Measurements from ENCODE around the gene GOLGA7B. TPM values are rescaled to one million over a fixed set of nuclear protein-coding genes. Genes with fewer than 3 reads are reported as not detected.

Gene GOLGA7B
- total and polyA plus RNA-seq, 2 donors (not counting 3 experiments of a cell fraction or from before 2014, with no cell fraction given), result 0.03 TPM; not detected in 1

DNA sequence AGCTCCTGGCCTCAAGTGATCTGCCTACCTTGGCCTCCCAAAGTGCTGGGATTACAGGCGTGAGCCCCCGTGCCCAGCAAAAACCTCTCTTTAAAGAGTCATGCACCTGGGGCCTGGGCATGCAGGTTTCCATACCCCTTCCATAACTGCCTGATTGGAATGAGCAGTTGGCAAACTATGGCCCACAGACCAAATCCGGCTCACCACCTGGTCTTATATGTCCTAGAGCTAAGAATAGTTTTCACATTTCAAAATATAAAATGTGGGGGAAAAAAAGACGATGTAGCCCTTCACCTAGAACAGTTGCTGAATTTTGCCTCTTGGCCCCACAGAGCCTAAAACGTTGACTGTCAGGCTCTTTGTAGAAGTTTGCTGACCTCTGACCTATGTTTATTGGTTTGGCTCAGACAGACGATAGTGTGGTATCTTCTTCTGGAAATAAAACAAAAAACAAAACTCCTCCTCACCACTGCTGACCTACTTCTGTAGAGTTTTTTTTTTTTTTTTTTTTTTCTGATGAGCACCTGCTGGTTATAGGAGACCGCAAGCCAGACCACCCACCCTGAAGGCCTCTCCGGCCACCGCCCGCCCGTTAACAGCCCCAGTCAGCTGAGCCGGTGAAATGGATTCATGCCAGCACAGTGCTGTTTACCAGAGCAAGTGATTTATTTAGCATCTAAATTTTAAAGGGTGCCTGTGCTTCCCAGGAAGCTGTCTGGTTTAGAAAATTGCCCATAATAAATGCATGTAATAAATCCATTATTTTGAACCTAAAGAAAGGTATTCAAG is 44.4 kb upstream of the GOLGA7B start:
- H3K4me1 ChIP-seq (ENCODE audit: control insufficient read depth, extremely low read depth, insufficient read depth, low read length), result no peaks in the 10 kb centered on the region
- FAIRE-seq (no peak), DNase-seq (ENCODE audit: low read depth, low spot score) (no peak)
- H3K27ac ChIP-seq (ENCODE audit: insufficient read depth, low read depth, low read length), result no peak overlapping the region
- H2AFZ ChIP-seq (ENCODE audit: low read depth, low read length), result no peak overlapping the region
- ChIA-PET POLR2A (no interaction called here), CTCF (interaction anchor here (0.7 to 1.1 kb wide), 2 partner anchors 14 to 17 kb away, joined by 3 to 4 read pairs; no protein-coding TSS in a partner anchor)
- H3K9me1 ChIP-seq (replicated peaks; ENCODE audit: control insufficient read depth, extremely low read depth, insufficient read depth, low read length), result no peaks in the 10 kb centered on the region
- H3K4me3 ChIP-seq (replicated peaks in 1 of 3; ENCODE audit: insufficient read depth in 1 of 3, low read depth in 1 of 3, low read length in 3 of 3), result no peak overlapping the region
- no peak overlapping the region for H3K9ac ChIP-seq (replicated peaks; ENCODE audit: extremely low read depth, insufficient read depth, low read length)
- no peak for TF ChIP-seq FOS (IDR thresholded peaks at IDR 0.05; ENCODE audit: borderline replicate concordance, insufficient read depth, low read length)
- no peak for TF ChIP-seq EZH2 (IDR thresholded peaks at IDR 0.05; ENCODE audit: borderline replicate concordance, low read depth, low read length, severe bottlenecking)
- no peak for TF ChIP-seq MAX (IDR thresholded peaks at IDR 0.05; ENCODE audit: insufficient read depth, insufficient read length)
- TF ChIP-seq JUN (IDR thresholded peaks at IDR 0.05; ENCODE audit: borderline replicate concordance, insufficient read depth, insufficient read length, low read depth), result no peak
- TF ChIP-seq GATA2 (IDR thresholded peaks at IDR 0.05; ENCODE audit: insufficient read depth, insufficient read length, low read depth, low read length), result no peak
- TF ChIP-seq CTCF (IDR thresholded peaks at IDR 0.05; ENCODE audit: extremely low read depth in 1 of 2, insufficient read depth in 1 of 2, low read depth in 1 of 2, low read length in 2 of 2), result no peak
- no peak for TF ChIP-seq POLR2A (IDR thresholded peaks at IDR 0.05; ENCODE audit: low read depth, low read length)
- TF ChIP-seq MYC (IDR thresholded peaks at IDR 0.05; ENCODE audit: low read depth, low read length), result no peak
- no peak for TF ChIP-seq POLR2AphosphoS5 (IDR thresholded peaks at IDR 0.05; ENCODE audit: insufficient read depth, low read depth, low read length)
- no TSS peak for BruUV-seq (replicated peaks)
- no peak overlapping the region for H3K4me2 ChIP-seq (ENCODE audit: insufficient read depth, low read length)
- no peaks in the 10 kb centered on the region for H3K79me2 ChIP-seq (ENCODE audit: control insufficient read depth, insufficient read depth, low read length)
- H4K20me1 ChIP-seq (replicated peaks; ENCODE audit: control insufficient read depth, extremely low read depth, insufficient read depth, low read length), result no peaks in the 10 kb centered on the region
- intact Hi-C loops (cut with micrococcal nuclease) (no loop called here), dilution Hi-C loops (cut with MboI; ENCODE audit: extremely low pct_ligation_motif_present, low sequenced_read_pairs) (no loop called here)
- H3K36me3 ChIP-seq (ENCODE audit: control insufficient read depth in 2 of 2, extremely low read depth in 1 of 2, insufficient read depth in 2 of 2, low read length in 2 of 2), result no peaks in the 10 kb centered on the region
- peaks cover 0 to 2% of the 10 kb centered on the region in 2 experiments for H3K27me3 ChIP-seq (ENCODE audit: control insufficient read depth in 2 of 2, insufficient read depth in 2 of 2, low read length in 2 of 2)
- H3K9me3 ChIP-seq (replicated peaks; ENCODE audit: control insufficient read depth, insufficient read depth, low read length), result no peaks in the 10 kb centered on the region
